Smooth muscle cell of the coronary artery (primary cell): ENCODE data around the gene HINT2. TPM values are rescaled to one million over a fixed set of nuclear protein-coding genes. Genes with fewer than 3 reads are reported as not detected.

Experiments used
- total RNA-seq: library from RNA; depleted of rRNA; stranded (reverse); fragments of >200 nt; gene quantifications from 2 replicates; pipeline ENCODE4 v1.2.3, GENCODE V29; 2014; ENCODE audit warnings: low replicate concordance

Gene HINT2
- total RNA-seq = 11.3 and 37.8 TPM in 2 replicates

DNA sequence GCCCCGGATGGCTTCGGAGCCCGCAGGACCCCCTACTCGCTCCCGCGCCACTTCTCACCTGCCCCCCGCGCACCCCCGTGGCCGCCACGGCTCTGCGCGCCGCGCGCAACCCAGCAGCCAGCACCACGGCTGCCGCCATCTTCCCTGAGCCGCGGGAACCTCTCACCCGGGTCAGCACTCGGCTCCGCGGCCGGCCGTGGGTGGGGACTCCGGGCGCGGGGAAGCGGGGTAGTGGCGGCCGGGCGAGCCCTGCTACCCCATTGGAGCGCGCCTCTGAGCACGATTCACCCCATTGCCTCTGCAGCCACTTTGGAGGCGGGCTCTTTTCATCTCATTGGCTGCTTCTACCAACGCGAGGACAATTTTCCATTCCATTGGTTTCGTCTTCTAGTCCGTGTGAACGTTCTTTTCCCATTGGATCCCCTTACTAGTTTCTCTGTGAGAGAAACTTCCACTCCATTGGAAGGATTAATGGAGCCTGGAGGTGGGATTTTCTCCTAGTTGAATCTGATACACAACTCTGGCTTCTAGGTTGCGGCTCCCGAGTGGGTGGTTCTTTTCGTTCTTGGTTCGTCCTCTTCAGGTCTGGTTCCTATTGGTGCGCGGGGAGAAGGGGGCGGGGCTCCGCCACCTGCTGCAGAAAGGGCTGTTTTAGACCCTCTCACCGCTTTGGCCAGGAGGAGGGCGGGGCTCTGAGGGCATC is at the start of gene HINT2:
Gene HINT2 (minus strand): TSS at position 202 of the 703 bp plus-strand sequence. CDS start 63 bp downstream, at position 139.

DNA sequence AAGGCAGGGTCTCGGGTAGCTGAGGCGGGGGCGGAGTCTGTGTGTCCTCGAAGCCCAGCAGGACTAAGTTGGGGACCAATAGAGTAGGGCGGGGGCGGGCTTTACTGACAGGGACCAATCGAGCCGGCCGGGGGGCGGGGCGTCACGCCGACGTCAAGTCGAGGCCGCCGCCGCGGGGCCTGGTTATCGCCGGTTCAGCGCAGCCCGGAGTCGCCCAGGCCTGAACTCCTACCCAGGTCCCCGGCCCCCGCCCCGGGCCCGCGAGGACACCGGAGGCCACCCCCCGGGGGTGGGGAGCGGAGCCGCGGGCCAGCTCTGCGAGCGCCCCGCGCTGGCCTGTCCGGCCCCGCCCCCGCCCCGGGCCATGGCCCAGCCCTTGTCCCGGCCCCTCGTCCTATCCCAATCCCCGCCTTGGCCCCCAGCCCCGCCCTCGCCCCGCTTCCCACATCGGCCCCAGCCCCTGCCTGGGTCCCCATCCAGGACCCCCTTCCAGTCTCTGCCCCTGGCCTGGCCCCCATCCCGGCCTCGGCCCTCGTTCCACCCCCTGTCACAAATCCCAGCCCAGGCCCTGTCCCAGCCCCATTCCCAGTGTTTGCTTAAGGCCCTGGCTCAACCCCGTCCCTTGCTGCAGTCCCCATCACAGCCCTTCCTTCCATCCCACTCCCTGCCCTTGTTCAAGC is 14.4 kb upstream of the HINT2 start, which contains the start of gene TMEM8B:
Gene TMEM8B (plus strand): TSS at position 145 of the 680 bp plus-strand sequence. CDS start 220 bp downstream, at position 365.

DNA sequence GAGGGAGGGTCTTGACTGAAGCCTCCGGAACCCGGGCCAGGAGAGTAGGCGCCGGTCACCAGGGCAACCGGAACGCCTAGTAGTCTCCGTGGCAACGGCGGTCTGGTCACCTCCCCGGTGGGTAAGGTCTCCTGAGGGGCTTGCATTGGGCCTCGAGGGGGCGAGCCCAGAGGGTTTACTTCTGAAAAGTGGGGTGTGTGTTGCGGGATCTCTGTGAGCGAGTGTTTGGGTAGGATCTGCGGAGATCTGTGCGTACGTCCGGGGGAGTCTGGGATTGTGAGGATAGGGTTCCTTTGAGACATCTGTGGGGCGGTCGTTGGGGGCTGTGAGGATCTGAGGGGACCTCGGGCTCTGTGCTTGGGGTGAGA is 13.9 kb upstream of the HINT2 start, which contains the start of gene FAM221B:
Gene FAM221B (minus strand): TSS at position 17 of the 368 bp plus-strand sequence. CDS start 2,571 bp downstream, outside the sequence.

DNA sequence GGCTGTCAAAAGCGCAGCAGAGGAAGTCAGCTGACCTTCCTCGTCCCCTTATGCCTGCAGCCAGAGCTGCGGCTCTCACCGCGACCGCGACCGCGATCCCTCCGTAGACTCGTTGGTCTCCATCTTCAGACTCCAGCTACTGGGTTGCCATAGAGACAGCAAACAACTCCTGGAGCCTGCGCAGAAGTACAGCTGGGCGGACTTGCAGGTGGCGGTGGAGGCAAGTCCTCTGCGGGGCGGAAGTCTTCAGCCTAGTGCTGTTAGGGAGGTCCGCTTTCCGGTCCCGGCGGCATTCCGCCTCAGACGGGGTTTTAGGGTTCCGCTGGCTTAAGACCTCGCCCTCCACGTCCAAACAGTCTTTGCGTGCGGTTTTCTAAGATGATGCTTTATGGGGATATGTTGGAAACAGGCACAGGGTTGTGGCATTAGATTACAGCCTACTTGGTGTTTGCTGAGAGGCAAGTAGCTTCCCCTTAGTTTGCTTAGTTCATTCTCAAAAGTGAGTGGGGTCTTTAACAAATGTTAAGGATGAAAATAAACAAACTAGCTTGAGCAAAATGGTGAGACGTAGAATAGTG is 2.7 kb downstream of the HINT2 start, which contains the start of gene SPAG8:
Gene SPAG8 (minus strand): TSS at position 238 of the 578 bp plus-strand sequence. CDS start 115 bp downstream, at position 123.

DNA sequence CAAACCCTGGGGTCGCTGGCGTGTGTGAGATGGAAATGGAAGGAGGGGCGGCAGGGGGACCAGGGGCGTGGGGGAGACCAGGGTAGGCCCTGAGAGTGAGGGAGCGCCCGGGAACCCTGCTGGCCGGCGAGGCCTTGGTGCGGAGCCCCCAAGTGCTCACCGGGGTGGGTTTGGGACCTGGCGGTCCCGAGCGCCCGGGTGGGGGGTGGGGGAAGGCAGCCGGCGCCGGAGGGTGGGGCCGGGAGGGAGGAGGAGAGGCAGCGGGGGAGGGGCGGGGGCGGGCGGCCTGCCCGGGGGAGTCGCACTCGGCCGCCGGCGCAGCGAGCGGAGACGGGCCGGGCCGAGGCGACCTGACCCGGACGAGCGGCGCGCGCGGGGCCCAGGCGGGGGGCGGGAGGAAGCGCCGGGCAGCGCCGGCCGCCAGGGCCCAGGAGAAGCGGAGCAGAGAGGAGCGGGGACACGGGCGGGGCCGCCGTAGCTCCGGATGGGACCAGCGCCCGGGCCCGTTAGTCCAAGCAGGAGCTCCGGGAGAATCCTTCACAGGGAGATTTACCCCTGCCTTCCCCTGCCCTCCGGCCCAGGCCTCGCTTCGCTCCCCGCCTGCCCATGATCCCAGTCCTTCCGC is 23.4 kb downstream of the HINT2 start, which contains the start of gene NPR2:
Gene NPR2 (plus strand): TSS at position 295 of the 625 bp plus-strand sequence. CDS start 818 bp downstream, outside the sequence.

Other genes starting within 250 kb of the HINT2 start
- gene TESK1, start 209.8 kb downstream of the HINT2 start, total RNA-seq = 5.7 and 18.8 TPM in 2 replicates
- gene CD72, start 196.6 kb downstream of the HINT2 start, total RNA-seq = 0.30 and 3.5 TPM in 2 replicates
- 0.12 and 0.15 TPM in 2 replicates for gene SIT1, start 164.1 kb downstream of the HINT2 start, total RNA-seq
- 21,628 and 54,922 TPM in 2 replicates for gene RMRP, start 157.0 kb downstream of the HINT2 start, total RNA-seq
- 13.5 and 17.8 TPM in 2 replicates for gene CCDC107, start 156.8 kb downstream of the HINT2 start, total RNA-seq
- 0.53 TPM in 1 of 2 replicates, not detected in the other for gene ARHGEF39, start 149.8 kb downstream of the HINT2 start, total RNA-seq
- gene CA9, start 141.1 kb downstream of the HINT2 start, total RNA-seq = 0.98 TPM in 1 of 2 replicates, not detected in the other
- gene TPM2, start 125.1 kb downstream of the HINT2 start, total RNA-seq = 835 and 1,197 TPM in 2 replicates
- gene TLN1, start 82.8 kb downstream of the HINT2 start, total RNA-seq = 309 and 372 TPM in 2 replicates
- gene CREB3, start 82.4 kb downstream of the HINT2 start, total RNA-seq = 28.4 and 66.7 TPM in 2 replicates
- 23.5 and 27.1 TPM in 2 replicates for gene GBA2, start 65.8 kb downstream of the HINT2 start, total RNA-seq
- gene RGP1, start 65.8 kb downstream of the HINT2 start, total RNA-seq = 8.3 and 11.0 TPM in 2 replicates
- gene MSMP, start 60.8 kb downstream of the HINT2 start, total RNA-seq = not detected in 2 replicates
- gene NPR2, start 23.5 kb downstream of the HINT2 start, total RNA-seq = 18.7 and 19.5 TPM in 2 replicates
- 1.2 and 1.3 TPM in 2 replicates for gene SPAG8, start 2.8 kb downstream of the HINT2 start, total RNA-seq
- not detected in 2 replicates for gene FAM221B, start 13.7 kb upstream of the HINT2 start, total RNA-seq
- 1.6 and 2.3 TPM in 2 replicates for gene TMEM8B, start 14.2 kb upstream of the HINT2 start, total RNA-seq
- gene OR13J1, start 55.4 kb upstream of the HINT2 start, total RNA-seq = not detected in 2 replicates
- 12.0 TPM in 1 of 2 replicates, not detected in the other for gene HRCT1, start 91.2 kb upstream of the HINT2 start, total RNA-seq
- 0.12 and 0.68 TPM in 2 replicates for gene SPAAR, start 94.4 kb upstream of the HINT2 start, total RNA-seq
- 0.08 TPM in 1 of 2 replicates, not detected in the other for gene OR2S2, start 143.1 kb upstream of the HINT2 start, total RNA-seq
- 39.6 and 44.8 TPM in 2 replicates for gene RECK, start 221.9 kb upstream of the HINT2 start, total RNA-seq